ENCODE measurements around the gene BASP1.
A peak's percentile ranks its signal among the peaks of the same experiment; 100 is the strongest.

The BASP1 gene, protein sequence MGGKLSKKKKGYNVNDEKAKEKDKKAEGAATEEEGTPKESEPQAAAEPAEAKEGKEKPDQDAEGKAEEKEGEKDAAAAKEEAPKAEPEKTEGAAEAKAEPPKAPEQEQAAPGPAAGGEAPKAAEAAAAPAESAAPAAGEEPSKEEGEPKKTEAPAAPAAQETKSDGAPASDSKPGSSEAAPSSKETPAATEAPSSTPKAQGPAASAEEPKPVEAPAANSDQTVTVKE

DNA sequence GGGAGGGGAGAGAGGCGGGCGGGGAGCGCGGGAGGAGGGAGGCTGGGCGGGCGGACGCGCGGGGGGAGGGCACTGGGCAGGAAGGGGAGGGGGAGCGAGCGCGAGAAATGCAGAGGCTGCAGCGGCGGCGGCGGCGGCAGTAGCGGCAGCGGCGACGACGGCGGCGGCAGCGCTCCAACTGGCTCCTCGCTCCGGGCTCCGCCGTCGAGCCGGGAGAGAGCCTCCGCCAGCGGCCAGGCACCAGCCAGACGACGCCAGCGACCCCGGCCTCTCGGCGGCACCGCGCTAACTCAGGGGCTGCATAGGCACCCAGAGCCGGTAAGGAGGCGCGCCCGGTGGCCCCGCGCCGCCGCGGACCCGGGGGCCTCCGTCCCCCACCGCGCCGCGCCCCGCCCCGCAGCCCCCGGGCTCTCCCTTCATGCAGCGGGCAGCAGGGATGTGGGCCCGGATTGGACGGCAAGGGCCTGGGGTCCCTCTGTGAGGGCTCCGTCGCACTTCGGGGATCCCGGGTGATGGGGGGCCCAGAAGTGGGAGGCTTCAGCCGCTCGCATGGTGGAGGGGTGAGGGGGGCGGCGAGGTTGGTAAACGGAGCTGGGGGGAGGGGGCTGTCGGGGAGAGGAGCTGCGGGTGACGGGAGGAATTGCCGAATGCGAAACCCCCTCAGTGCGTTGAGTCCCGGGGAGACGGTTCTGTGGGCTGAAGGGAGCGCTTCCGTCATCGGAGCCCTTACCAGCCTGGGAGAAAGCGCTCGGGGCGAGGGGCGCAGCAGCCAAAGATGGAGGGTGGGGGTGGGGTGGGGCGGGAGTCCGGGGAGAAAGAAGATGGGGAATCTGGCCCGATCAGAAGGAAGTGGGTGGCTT is at the start of gene BASP1:
TSS of gene BASP1 (plus strand) at position 139 of the 860 bp plus-strand sequence. CDS start 57,586 bp downstream, outside the sequence.
- no peak for DNase-seq (ENCODE audit: low read depth, low spot score)

DNA sequence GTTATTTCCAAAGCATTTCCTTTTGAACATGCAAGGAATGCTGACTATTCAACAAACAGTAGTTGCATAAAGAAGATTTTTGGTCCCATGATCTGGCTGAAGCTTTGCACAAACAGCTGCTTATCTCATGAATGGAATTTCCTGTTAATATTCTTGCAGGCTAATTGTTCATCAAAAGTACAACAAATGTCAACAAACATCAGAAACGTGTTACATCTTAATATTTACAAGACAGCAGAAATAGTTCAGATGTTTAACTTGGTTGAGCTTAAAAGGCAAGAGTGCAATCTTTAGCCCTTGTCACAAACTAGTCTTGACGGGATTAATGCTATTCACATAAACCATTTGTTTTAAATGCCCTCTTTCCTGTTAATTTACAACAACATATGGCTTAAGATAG is 47.9 kb upstream of the BASP1 start:
- DNase-seq (ENCODE audit: low read depth, low spot score), result no peak

DNA sequence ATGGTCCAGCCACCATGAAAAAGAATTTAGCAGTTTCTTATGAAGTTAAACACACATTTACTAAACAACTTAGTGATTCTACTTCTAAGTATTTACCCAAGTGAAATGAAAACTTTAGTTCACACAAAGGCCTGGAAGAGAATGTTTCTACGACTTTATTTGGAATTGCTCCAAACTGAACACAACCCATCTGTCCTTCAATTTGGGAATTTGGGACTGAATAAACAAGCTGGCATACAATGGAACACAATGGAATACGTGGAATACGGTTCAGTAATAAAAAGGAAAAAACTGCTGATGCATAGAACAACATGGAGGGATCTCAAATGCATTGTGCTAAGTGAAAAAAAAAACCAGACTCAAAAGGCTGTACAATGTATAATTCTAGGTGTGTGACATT is 44.6 kb upstream of the BASP1 start:
- DNase-seq (ENCODE audit: low read depth, low spot score), result no peak

DNA sequence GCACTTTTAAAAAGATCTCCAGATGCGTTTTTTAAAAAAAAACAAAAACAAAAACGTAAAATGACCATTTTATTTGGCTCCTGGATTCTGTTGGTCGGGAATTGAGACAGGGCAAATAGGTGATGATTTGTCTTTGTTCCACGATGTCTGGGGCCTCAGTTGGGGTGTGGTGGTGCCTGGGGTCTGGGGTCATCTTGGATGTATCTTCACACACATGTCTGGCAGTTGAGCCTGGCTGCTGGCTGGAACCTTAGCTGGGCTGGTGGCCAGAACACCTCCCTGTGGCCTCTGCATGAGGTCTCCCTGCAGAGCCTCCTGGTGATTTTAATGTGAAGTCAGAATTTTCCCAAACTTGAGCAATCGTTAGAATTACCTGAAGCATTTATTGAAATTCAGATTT is 42.5 kb upstream of the BASP1 start:
- DNase-seq (ENCODE audit: low read depth, low spot score), result no peak

DNA sequence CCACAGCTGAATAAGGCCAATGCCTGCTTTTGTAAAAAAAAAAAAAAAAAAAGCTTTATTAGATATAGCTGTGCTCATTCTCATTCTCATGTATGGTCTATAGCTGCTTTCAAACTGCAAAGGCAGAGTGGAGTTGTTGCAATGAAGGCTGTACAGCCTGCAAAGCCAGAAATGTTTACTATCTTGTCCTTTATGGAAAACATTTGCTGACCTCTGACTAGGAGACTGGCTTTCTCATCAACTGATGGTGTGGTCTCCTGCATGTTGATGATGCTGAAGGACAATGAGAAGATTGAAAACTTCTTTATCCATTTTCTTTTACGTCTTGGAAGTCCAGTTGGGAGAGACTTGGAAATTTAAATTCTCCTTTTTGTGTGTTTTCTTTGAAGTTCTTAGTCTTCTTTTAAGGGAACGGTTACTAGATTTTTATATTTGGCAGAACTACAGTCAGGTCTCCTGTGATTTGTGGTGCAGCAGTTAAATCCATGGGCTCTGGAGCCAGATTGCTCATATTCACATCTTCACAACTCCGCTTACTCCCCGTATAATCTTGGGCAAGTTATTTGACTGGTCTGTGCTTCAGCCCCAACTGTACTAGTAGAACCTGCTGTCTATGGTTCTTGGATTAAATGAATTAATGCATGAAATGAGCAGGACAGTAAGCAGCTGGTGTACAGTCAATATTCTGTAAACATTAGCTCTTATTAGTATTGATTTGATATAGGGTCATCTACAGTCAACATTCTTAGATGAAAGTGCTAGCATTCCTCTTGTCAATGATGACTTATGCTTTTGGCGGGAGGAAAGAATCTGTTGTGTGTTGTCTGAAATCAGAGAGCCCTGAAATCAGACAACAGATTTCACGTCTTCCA is 39.7 kb upstream of the BASP1 start:
- no peak for DNase-seq (ENCODE audit: low read depth, low spot score)

DNA sequence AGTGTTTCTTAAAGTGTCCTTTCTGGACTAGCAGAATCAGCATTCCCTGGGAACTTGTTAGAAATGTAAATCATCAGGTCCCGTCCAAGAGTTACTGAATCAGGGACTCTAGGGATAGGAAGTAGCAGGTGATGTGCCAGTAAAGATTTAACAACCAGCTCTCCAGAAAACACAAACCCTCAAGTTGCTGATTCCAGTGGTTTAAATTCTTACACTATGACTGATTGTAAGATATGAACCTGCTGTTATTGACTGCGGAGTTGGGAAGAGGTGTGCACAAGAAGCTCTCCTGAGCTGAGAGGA is 39.1 kb upstream of the BASP1 start:
- no peak for DNase-seq (ENCODE audit: low read depth, low spot score)

DNA sequence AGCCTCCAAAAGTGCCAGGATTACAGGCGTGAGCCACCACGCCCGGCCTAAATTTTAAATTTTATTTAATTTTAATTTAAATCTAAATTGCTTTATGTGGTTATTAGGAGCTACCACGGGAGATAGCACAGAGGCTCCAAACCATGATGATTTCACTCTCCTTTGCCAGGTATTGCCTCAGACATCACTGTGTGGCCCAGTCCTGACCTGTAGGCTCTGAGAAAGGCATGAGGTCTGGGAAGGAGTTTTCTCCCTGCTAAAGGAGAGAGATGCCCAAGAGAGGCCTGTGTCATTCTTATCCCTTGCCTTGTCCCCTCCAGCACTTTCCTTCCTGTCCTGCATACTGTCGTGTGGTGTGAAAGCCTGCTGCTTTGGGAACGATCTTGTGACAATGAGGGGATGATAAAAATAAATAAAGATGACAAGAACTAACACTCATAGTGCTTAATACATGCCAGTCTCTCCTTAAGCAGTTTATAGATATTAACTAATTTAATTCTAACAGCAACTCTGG is 37.0 kb upstream of the BASP1 start:
- DNase-seq (ENCODE audit: low read depth, low spot score), result no peak

DNA sequence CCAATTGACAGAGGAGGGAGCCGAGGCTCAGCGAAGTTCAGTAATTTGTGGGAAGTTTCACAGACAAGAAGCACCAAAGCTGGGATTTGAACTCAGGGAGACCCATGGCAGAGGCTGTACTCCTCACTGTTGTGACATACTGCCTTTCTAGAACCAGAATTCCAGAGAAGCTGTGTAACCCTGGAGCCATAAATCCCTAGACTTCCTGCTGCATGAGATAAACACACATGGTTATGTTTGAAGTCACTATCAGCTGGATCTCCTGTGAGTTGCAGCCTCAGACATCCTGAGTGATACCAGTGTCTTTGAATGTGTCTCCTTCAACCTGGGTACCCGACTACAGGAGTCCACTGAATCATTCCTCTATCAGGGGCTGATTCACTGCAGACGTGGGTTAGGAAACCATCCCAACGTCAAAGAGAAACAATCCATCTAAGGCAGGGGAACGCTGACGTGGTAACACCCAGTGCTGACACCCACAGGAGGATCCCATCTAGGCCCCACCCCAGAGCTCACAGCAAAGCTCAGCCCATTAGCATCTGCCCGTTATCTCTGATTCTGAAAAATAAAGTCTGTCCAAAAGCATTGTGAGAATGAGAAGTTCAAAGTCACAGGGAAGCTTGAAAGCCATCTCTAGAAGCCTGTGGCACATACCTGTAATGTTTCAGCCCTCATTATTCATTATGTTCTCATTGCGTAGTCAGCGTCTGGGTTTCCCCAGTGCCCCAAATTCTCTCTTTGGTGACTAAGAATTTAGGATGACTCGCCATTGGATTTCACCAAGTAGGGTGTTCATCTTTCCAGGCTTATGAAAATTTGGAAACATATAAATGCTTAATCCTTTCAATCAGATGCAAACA is 36.3 kb upstream of the BASP1 start:
- no peak for DNase-seq (ENCODE audit: low read depth, low spot score)

DNA sequence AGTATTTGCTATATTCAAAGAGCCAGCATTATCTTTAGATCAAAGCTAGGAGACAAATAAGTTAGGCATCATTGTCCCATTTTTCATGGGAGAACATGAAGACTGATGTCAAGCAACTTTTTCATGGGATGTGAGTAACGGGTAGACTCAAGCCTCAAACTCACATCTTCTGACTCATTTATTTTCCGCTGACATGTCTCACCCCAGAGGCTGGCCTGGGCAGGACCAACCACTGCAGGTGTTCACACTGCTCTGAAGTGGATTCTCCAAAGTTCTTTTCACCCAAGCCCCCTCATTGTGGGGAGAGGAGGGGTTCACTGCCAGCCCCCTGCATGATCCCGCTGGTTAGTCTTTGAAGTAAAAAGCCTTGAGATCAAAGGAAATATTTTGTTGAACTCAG is 34.9 kb upstream of the BASP1 start:
- no peak for DNase-seq (ENCODE audit: low read depth, low spot score)

DNA sequence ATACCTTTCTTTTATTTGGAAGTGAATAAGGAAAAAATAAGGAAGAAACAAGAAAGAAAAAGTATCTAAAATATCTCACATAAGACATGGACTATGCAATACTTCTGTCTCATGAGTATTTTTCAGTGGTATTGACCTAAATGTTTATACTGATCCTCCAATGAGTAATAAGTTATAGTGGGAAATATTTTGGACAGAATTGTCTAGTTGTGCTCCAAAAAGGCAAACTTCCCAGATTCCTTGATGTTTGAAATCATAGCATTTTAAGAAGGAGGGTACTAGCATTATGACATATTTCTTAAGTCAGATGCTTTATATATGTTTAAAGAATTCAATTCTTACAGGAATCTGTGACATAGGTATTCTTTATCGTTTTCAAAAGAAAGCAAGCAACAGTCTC is 34.5 kb upstream of the BASP1 start:
- no peak for DNase-seq (ENCODE audit: low read depth, low spot score)

DNA sequence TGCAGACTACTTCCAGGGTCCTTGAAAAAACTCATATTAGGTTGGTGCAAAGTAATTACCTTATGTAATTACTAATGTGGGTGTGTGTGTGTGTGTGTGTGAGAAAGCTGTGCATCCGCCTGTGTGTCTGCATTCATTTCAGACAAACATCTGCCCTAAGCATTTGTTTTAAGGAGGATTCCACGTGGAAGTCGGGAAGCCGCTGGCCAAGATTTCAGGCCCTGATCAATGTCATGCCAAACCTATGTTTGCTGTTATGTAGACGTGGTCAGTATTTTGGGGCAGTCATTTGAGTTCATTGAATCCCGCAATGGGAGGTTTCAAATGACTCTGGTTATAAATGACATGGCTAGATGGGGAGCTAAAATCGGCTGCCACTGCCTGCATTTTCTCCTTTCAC is 33.6 kb upstream of the BASP1 start:
- no peak for DNase-seq (ENCODE audit: low read depth, low spot score)

DNA sequence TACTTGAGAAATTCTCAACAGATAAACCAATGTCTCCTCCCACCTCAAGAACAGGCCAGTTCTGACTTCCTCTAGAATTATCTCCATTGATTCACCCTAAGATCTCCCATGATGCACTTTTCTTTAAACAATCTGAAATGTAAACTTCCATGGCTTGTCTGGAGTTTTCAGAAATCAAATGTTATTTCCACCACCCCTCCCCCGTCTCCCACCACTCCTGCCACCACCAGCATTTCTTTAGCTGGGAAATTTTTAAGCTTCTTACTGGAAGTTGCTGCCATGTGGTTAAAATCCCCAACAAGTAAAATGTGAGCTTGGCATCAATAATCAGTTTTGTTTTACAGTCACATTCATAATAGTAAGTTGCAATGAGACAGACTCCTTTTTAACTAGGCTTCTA is 32.8 kb upstream of the BASP1 start:
- no peak for DNase-seq (ENCODE audit: low read depth, low spot score)

DNA sequence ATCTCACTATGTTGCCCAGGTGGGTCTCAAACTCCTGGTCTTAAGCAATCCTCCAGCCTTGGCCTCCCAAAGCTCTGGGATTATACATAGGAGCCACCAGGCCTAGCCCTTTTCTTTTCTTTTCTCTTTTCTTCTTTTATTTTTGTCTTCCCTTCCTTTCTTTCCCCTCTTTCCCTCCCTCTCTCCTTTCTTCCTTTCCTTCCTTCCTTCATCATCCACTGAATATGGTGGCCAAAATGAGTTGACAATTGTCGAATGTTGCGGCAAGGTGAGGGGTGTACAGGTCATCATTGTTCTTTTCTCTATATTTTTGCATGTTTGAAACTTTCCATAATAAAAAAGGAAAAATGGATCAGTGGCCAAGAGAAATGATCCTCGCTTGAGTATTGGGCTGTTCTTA is 32.1 kb upstream of the BASP1 start:
- DNase-seq (ENCODE audit: low read depth, low spot score), result no peak

DNA sequence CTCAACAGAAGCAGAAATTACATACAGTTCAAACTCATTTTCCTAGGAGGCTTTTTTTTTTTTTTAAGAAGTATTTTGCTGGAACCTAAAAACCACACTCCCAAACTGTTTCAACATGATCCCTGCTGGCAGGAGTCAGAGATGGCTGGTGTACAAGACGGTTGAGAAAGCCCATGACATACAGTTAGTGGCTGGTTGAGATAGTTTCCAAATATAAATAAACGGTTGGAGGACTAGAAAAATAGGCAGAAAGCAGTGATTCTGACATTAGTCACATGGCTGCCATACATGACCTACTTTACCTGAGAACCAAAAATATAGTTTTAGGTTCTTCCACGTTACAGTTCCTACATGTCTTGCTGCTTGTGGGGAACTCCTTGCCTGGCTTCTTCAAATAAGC is 31.7 kb upstream of the BASP1 start:
- no peak for DNase-seq (ENCODE audit: low read depth, low spot score)

DNA sequence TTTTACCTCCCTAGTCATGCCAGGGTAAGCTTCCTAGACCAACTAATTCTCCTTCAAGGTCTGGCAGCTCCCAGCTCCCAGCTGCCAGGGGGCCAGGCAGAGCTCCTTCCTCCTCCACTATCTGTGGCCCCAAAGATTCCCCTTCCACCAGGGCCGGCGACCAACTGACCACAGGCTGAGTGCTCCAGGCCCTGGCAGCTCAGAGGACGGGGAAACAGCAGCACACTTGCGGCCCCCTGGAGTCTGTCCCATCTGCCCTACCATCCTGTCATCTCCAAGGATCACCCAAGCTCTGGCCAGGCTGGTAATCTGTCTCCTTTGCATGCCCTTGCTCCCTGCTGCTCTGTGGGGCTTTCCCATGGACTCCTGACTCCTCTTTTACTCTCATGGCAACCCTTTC is 31.2 kb upstream of the BASP1 start:
- DNase-seq (ENCODE audit: low read depth, low spot score), result no peak

DNA sequence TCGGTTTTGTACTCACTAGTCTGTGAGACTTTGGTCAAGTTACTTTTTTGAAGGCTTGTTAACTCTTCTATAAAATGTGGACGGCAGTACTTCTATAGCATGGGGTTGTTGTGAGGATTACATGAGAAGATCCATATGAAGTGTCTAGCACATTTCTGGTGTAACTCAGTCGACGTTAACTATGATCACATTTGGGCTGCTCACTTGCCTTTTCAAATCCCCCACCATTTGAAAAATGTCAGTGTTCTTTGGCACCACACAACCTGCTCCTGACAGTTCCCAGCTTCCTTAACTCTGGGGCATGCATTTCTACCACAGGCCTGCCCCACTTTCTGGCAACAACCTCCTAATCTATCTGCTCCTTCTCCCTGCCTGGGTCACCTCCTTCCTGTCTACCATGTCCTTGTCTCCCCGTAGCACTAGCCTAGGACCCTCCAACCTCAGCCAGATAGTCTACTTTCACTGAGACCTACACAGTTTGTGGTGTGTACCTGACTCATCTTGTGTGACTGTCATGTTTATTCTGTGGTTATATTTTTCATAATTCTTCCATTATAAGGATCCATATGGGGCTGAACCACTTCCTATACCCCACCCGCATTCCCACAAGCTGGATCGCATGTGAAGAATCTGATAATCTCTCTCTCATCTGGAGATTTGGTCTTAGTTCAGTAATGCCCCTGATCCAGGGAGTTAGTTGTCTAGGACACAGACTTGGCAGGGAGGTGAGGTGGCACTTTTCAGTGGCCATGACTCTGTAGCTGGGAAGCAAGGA is 30.2 kb upstream of the BASP1 start:
- DNase-seq (ENCODE audit: low read depth, low spot score), result no peak

DNA sequence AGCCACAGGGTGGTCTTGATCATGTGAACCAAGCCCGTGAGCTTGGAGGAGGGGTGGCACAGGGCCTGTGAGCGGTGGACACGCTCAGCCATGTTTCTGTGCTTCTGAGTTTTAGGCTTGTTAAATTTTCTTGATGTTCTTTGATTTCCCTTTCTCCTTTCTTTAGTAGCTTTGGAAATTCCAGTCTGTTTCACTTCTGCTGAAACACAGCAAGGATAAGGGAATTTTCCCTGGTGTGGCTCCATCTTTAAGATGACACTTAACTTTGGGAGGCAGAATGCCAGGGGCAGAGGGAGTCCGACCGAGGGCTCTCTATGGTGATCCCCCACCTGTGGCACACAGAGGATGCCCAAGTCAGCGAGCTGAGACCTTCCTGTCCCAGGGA is 29.7 kb upstream of the BASP1 start:
- DNase-seq (ENCODE audit: low read depth, low spot score), result no peak

DNA sequence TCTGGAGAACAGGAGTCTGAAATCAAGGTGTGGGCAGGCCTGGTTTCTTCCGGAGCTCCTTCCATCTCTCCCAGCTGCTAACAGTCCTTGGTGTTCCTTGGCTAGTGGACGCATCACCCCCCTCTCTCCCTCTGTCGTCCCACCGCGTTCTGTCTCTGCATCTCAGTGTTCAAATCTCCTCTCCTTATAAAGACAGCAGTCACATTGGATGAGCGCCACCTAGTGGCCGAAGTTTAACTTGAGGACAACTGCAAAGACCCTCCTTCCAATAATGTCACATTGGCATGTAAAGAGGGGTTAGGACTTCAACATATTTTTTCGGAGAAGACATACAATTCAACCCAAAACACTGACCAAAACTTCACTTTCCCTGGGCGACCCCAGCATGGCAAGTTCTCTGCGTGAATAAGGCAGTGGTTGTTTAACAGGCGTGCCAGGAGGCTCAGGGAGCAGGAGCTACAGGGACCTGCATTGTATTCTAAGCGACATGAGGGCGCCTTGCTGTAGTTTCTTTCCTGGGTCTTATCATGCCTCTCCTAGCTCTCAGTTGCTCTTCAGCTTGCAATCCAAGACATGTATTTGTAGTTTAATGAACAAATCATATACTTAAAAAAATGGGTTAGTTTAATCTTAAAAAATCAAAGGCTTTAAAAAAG is 27.9 kb upstream of the BASP1 start:
- peak; percentile 11 for DNase-seq (ENCODE audit: low read depth, low spot score)

DNA sequence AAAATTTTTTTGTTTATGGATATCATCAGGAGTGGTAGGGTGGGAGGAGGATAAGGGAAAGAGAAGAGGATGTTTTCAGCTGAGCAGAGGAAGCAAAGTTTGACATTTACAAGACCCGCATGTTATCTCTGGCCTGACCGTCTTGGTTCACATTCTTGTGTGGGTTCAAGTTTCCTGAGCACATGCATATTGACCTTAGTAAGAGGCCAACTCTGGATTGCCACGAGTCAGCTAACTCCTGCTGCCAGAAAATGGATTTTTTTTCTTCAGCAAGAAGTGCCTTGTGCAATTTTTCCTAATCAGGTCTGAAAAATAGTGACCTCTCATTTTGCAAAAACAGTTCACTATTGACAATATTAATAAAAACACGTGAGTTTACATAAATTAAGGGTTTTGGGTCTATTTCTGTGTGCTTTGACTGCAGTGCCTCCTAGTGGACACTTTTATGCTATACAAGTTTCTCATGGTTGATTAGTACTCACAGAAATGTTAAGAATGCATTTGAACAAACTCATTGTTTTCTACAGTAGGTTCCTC is 27.1 kb upstream of the BASP1 start:
- DNase-seq (ENCODE audit: low read depth, low spot score), result no peak

Data from activated naive CD8-positive, alpha-beta T cell treated with anti-CD3 and anti-CD28 coated beads, Interleukin-2, amount 50 U/mL, for 16 hours (primary cell).